Panc1 (cell line): ENCODE measurements around the gene LRP1B. TPM values are rescaled to one million over a fixed set of nuclear protein-coding genes. Genes with fewer than 3 reads are reported as not detected.

Source experiments
- ATAC-seq: fragments of 200-7000 bp; cut with Tn5 transposase; 2 replicates; pipeline ENCODE4 v1.9.1; 2020; ENCODE audit warnings: mild to moderate bottlenecking, moderate library complexity
- BruUV-seq: library from RNA; stranded (reverse); fragments of 400-500 nt; replicated peaks from 2 replicates; lab custom pipeline; 2021; lab: Mats Ljungman, UMichigan
- CTCF ChIA-PET: fragments of 300-600 bp; sonication (Branson Sonifier 250); formaldehyde crosslinking; loops from one replicate; lab custom pipeline; 2022; ENCODE audit warnings: antibody characterized with exemption; lab: Charles Lee
- POLR2A ChIA-PET: fragments of 300-600 bp; sonication (Branson Sonifier 250); formaldehyde crosslinking; loops from one replicate; lab custom pipeline; 2022; ENCODE audit warnings: antibody characterized with exemption; lab: Charles Lee
- DNase-seq: peaks from one replicate; pipeline ENCODE4 v3.0.0-alpha.2; 2010; ENCODE audit warnings: low read depth, low spot score
- H3K27ac ChIP-seq: 2 replicates; pipeline ENCODE4 v1.5.1; 2011; ENCODE audit warnings: mild to moderate bottlenecking, low read length, inconsistent platforms
- H3K27me3 ChIP-seq: fragments of 200-500 bp; sonication (Bioruptor generic); 2 replicates; pipeline ENCODE4 v1.6.0; 2014; ENCODE audit warnings: low read length, inconsistent platforms; ENCODE audit not compliant: control insufficient read depth, insufficient read depth
- H3K36me3 ChIP-seq: fragments of 200-500 bp; sonication (Bioruptor generic); 2 replicates; pipeline ENCODE4 v1.5.1; 2014; ENCODE audit warnings: inconsistent platforms, mild to moderate bottlenecking, low read length, moderate library complexity; ENCODE audit not compliant: control insufficient read depth, insufficient read depth
- H3K4me1 ChIP-seq: 2 replicates; pipeline ENCODE4 v1.5.1; 2011; ENCODE audit warnings: inconsistent platforms, mild to moderate bottlenecking, low read length, moderate library complexity; ENCODE audit not compliant: control insufficient read depth, insufficient read depth
- H3K4me3 ChIP-seq, 2 experiments: 2 replicates each; pipeline ENCODE4 v1.5.1; 2011 to 2012; ENCODE audit warnings: low read depth in 2 of 2, low read length in 2 of 2, mild to moderate bottlenecking in 2 of 2, inconsistent platforms in 1 of 2, moderate library complexity in 1 of 2
- H3K9me3 ChIP-seq: fragments of 200-500 bp; sonication (Bioruptor generic); 2 replicates; pipeline ENCODE4 v1.5.1; 2014; ENCODE audit warnings: low read depth, mild to moderate bottlenecking, inconsistent platforms, low read length, moderate library complexity; ENCODE audit not compliant: control insufficient read depth, insufficient read depth
- CTCF ChIP-seq: fragments of 450-650 bp; IDR thresholded peaks from 2 replicates; pipeline ENCODE4 v1.5.1; 2017; ENCODE audit warnings: mild to moderate bottlenecking
- POLR2AphosphoS5 ChIP-seq: IDR thresholded peaks from 2 replicates; pipeline ENCODE4 v1.6.1; 2012; ENCODE audit warnings: mild to moderate bottlenecking, low read depth, low read length, moderate library complexity
- REST ChIP-seq, 2 experiments: IDR thresholded peaks; 2 replicates each; pipeline ENCODE4 v1.6.1; 2011 to 2012; ENCODE audit warnings: low read depth in 2 of 2, control low read depth in 1 of 2, low read length in 1 of 2, mild to moderate bottlenecking in 1 of 2, moderate library complexity in 1 of 2; ENCODE audit not compliant: insufficient read depth in 1 of 2
- SIN3A ChIP-seq: IDR thresholded peaks from 2 replicates; pipeline ENCODE4 v1.6.1; 2012; ENCODE audit warnings: low read depth, mild to moderate bottlenecking, low read length, moderate library complexity, borderline replicate concordance; ENCODE audit not compliant: insufficient read depth
- TCF7L2 ChIP-seq: IDR thresholded peaks from 2 replicates; pipeline ENCODE4 v1.6.1; 2011; ENCODE audit warnings: mild to moderate bottlenecking, low read depth, low read length, inconsistent platforms
- in situ Hi-C: cut with HindIII; loops from 2 replicates; pipeline ENCODE4 v1.10.0; 2016; ENCODE audit warnings: low sequenced_read_pairs, low pct_unique_long_range_greater_than_20kb
- intact Hi-C: fragments of 100-400 bp; cut with micrococcal nuclease; formaldehyde crosslinking; loops from one replicate; pipeline ENCODE4 v1.10.0; 2022; ENCODE audit not compliant: unreplicated experiment
- total RNA-seq: library from RNA; stranded (reverse); gene quantifications from one replicate; pipeline ENCODE4 v1.2.1, GENCODE V29; 2021; ENCODE audit not compliant: unreplicated experiment

LRP1B gene
- total RNA-seq, 1 experiment from 2014 or later, result 0.54 TPM

- no peak for TF ChIP-seq SIN3A
- no peak for TF ChIP-seq CTCF
- no peak for TF ChIP-seq REST (IDR thresholded peaks at IDR 0.05; ENCODE audit: insufficient read depth in 1 of 2, low read depth in 2 of 2, low read length in 1 of 2)
- TF ChIP-seq POLR2AphosphoS5, result no peak
- TF ChIP-seq TCF7L2, result no peak
- POLR2A ChIA-PET, result no interaction called here
Measured at GRCh38 chr2:141260911-141261310, 869.9 kb downstream of the LRP1B start.

GRCh38 chr2:141259683-141260082, 871.1 kb downstream of the LRP1B start:
- no peak for DNase-seq
- in situ Hi-C loops (no loop called here), intact Hi-C loops (no loop called here)
- ATAC-seq, result no peak
- no peak for TF ChIP-seq POLR2AphosphoS5
- TF ChIP-seq REST (IDR thresholded peaks at IDR 0.05; ENCODE audit: insufficient read depth in 1 of 2, low read depth in 2 of 2, low read length in 1 of 2), result no peak
- TF ChIP-seq TCF7L2, result no peak
- TF ChIP-seq CTCF, result no peak
- H3K36me3 ChIP-seq, result no peaks in the 10 kb centered on the region
- no peak overlapping the region for H3K4me3 ChIP-seq
- H3K9me3 ChIP-seq, result no peaks in the 10 kb centered on the region
- H3K27ac ChIP-seq, result no peak overlapping the region
- BruUV-seq, result no TSS peak
- POLR2A ChIA-PET, result interaction anchor here (0.6 kb wide), 1 partner anchor 7 kb away, joined by 4 read pairs; no protein-coding TSS in a partner anchor
- CTCF ChIA-PET, result no interaction called here
- H3K4me1 ChIP-seq, result no peaks in the 10 kb centered on the region
- H3K27me3 ChIP-seq, result no peaks in the 10 kb centered on the region

More at GRCh38 chr2:141260911-141261310, 869.9 kb downstream of the LRP1B start:
- no peaks in the 10 kb centered on the region for H3K36me3 ChIP-seq
- no peaks in the 10 kb centered on the region for H3K27me3 ChIP-seq
- ATAC-seq (no peak), DNase-seq (no peak)
- H3K4me3 ChIP-seq, result no peak overlapping the region
- BruUV-seq, result no TSS peak
- no peak overlapping the region for H3K27ac ChIP-seq
- intact Hi-C loops (no loop called here), in situ Hi-C loops (no loop called here)
- H3K9me3 ChIP-seq, result no peaks in the 10 kb centered on the region
- no peaks in the 10 kb centered on the region for H3K4me1 ChIP-seq
- CTCF ChIA-PET, result no interaction called here
